KG1 (cell line): Measurements from ENCODE around the gene YTHDC2.

ENCODE experiments used
- DNase-seq: peaks from one replicate; lab custom pipeline; 2025; lab: John Stamatoyannopoulos, UW

Gene YTHDC2

DNA sequence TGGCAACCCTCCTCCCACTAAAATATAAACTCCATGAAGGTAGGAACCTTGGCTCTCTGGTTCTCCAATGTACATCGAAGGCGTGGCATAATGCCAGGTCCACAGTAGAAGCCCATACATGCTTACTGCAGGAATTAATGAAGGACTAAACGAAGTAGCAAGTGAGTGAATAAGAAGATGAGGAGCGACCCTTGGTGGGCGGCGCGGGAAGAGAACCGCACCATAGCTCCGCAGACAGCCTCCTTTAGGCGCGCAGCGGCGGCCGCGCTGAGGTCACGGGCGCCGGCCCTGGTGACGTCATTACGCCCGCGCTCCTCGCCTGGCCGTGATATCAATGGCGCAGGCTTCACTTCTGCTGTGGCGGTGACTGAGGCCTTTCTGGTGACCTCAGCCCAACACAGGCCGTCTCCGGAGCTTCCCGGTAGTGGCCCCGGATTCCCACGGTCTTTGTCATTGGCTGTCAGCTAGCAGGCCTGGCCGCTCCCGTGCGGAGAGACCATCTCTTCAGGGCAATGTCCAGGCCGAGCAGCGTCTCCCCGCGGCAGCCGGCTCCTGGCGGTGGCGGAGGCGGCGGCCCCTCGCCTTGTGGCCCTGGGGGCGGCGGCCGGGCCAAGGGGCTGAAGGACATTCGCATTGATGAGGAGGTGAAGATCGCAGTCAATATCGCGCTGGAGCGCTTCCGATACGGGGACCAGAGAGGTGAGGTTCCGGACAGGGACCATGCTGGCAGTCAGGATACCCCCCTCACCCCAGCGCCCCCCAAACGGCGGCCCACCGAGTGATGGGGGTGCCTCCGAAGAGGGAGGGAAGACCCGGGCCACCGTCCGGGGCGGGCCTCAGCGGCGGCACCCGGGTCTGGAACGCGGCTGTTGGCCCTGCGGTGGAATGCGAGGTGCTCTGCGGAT is at the start of gene YTHDC2:
YTHDC2 (plus strand) TSS at position 311 of the 905 bp plus-strand sequence; CDS start at position 513, 202 bp downstream.
- DNase-seq = peak; percentile 21

DNA sequence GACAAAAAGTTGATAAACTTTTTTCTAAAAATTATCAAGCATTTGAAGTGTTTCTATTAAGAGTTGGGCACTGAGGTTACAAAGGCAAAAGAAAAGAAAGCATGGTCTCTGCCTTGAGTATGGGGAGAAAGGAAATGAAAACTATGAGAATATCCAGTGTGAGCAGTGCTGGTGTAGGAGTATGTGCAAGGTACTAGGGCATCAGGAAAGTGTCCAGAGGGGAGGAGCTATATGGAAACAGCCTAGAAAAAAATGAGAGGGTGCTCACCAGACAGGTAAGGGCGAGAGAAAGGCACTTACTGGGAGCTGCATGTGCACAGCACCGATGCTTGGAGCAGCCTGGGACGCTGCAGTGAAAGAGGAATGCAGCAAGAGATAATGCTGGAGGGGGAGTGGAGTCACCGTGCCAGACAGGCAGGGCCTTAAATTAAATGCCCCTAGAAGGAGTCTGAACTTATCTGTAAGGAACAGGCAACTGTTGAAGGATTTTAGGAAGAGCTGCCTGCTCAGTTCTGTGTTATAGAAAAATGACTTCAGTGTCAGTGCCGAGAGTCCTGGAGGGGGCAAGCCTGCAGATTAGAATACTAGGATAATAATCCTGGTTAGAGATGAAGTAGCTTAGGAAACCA is 39.3 kb upstream of the YTHDC2 start:
- no peak for DNase-seq

DNA sequence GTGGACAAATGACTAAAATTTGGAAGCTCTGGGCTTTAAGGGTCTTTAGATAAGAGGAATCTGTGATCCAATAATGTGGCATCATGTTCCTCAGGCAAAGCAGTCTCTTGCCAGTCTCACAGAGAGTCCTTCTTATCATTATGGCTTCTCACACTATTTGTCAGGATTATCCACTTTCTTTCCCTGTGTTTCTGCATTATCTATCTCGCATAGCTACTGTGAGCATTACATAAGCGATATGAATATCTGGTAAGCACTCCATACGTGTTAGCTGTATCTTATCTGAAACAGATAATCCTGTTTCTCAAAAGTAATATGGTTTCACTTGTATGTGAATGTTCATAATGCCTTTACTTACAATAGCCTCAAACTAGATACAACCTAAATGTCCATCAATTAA is 34.8 kb upstream of the YTHDC2 start:
- no peak for DNase-seq

DNA sequence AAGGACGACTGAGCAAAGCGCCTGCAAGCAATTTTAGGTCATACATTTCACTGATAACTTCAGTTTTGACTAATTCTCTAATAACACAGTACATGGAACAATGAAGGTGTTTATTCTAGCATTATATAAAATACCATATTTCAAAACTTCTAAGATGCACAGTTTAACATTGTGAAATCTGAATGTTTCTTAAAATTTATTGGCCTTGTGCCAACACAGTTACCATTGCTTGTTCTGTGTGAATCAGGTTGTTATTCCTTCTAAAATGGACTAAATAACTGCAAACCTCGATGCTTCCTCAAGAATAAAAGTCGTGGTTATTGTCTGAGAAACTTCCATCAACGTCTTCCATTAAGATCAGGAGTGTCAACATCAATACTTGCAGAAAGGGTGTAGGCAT is 33.3 kb upstream of the YTHDC2 start:
- DNase-seq = no peak

DNA sequence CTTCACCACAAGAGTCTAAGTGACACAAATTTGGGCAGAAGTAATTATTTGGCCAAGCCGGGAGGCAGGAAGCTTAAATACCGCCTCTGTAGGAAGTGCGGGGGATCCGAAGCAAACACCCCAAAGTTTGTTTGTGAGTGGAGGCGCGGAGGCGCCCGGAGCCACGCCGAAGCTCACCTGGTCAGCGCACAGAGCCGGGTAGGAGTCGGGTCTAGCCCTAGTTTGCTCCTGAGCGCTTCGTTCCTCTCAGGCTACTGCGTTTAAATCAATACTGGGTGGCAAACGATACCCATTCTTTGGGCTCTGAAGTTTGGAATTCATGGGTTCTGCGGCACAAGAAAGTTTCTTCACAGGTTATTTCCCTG is 26.1 kb upstream of the YTHDC2 start:
- DNase-seq = no peak

DNA sequence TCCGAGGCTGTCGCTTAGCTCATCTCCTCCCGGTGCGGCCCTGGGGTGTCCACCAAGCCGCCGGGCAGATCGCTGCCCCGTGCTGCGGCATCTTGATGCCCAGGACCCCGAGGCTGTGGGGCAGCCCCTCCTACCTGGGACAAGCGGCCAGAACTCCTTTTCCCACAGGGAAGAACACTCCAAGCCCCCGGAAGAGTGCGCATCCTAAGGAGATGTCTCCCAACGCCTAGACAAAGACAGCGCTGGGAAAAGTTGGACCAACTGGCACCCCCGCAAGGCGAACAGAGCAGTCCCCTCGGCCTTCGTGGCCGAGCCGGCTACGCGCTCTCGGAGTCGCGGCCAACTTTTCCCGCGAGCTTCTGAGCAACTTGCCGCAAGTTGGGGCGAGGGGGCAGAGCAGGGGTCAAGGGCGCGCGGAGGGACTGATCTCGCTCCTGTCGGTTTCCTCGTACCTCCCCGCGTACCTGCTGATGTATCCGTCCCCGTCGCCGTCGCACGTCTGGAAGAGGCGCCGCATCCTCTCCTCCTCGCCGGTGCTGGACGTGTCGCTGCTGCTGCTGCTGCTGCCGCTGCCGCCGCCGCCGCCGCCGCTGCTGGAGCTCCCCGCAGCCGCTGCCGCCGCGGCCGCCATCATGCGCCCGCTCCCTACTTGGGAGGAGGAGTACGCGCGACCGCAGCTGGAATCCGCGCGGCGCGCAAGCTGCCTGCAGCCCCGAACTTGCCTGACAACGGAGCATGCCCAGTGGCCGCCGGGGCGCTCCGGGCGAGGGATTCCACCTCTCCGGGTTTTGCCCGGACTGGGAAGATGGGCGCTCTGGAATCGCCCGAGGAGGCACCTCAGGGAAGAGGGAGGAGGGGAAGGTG is 25.5 kb upstream of the YTHDC2 start, which contains the start of gene MCC:
MCC (minus strand) TSS at position 673 of the 864 bp plus-strand sequence.
- DNase-seq = no peak

DNA sequence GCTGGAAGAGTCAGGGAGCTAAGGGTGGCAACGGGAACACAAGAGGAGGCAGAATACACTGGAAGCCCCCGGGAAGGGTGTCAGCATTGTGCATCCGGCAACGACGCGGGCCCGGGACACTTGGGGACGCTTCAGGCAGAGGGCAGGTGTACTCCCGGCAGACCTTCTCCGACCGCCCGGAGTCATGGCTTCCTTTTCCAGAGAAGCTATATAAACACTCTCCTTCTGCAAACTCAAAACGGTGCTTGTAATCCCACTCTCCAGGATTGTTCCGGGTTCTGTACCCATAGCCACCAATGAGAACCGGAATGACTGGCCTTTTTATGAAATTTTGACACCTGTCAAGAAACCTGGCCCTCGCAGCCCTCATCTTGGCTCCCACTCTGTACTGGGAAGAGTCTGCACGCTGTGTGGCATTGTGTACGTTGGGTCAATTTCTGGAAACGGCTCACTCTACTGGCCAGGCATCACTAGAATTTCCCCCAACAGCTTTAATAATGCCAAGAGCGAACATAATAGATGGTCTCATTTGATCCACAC is 24.8 kb upstream of the YTHDC2 start:
- no peak for DNase-seq

DNA sequence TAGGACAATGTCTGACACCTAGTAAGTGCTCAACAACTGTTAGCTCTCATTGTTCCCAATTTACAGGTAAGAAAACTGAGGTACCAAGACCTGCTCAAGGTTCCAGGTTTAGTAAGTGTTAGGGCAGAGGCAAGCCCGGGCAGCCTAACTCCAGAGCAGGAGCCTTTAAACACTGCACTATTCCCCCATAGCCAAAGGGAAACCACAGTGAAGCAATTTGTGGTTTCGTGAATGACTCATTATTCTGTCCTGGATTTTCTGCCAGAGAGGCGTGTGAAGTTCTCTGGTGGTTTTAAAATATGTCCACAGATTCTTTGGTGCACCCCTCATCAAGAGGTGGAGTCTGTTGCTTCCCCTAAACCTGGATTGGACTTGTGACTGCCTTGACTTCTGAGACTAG is 24.2 kb upstream of the YTHDC2 start:
- no peak for DNase-seq

DNA sequence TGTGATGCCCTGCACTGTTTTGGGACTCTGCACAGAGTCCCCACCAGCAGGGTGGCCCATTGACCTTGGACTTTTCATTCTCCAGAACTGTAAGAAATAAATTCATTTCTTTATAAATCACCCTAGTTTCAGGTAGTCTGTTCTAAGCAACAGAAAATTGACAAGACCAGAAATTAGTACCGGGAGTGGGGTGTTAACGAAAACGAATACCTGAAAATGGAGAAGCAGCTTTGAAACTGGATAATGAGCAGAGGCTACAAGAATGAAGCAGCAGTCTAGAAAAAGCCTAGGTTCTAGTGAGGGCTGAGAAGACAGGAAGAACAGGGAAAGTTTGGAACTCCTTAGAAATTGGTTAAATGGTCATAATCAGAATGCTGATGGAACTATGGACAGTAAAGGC is 23.2 kb upstream of the YTHDC2 start:
- DNase-seq = no peak

DNA sequence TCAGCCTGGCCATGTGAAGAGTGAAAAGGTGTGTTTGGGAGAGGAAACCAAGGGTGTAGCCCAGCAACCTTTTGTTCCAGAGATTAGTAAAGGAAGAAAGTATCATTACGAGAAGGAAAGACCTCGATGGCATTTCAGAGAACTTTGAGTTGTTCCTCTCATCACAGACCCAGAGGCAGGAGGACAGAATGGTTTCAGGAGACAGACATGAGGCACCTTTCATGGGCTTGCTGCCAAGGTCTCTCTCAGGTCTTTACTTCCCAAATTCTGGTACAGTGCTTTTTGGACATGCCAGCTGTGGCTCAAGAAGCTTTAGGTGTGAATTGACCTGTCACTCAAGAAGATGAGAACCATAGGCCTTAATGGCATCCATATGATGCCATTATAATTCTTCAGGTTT is 22.5 kb upstream of the YTHDC2 start:
- DNase-seq = no peak

DNA sequence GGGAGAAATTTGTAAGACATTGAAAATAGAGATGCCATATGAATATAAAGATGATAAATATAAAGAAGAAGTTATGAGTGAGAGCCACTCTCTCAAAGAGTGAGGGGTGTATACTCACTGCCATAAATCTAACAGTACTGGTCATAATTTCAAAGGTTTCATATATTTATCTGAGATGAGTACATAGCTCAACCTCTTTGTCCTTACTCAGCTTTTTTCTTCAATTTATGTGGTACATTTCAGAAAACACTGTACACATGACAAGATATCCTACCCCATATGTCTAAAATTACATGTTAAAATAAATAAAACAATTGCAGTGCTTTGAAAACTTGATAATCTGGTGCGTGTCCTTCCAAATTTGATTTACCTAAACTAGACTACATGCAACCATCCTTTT is 20.0 kb upstream of the YTHDC2 start:
- no peak for DNase-seq

DNA sequence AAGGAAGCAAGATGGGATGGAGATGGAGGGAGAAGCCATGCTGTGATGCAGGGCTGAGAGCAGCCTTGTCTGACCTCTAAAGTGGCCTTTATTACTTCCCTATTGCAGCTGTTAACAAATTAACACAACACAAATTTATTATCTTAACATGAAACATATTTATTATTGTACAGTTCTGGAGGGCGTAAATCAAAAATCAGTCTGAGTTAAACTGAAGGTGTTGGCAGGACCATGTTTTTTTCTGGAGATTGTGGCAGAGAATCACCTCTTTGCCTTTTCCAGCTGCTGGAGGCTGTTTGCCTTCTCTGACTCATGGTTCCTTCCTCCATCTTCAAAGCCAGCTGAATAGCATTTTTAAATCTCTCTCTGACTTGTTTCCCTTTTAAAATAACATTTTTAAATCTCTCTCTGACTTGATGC is 18.1 kb upstream of the YTHDC2 start:
- DNase-seq = no peak

DNA sequence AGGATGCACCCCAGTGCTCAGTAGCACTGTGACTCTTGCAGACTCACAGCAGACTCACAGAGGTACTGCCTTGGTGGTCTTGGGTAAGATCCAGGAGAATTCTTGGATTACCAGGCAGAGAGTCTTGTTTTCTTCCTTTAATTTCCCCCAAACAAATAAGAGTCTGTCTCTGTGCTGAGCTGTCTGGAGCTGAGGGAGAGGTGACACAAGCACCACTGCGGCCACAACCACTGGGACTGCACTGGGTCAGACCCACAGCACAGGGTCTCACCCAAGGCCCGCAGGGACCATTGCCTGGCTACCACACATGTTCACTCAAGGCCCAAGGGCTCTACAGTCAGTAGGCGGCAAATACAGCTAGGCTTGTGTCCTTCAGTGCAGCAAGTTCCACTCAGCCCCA is 11.4 kb upstream of the YTHDC2 start:
- no peak for DNase-seq

DNA sequence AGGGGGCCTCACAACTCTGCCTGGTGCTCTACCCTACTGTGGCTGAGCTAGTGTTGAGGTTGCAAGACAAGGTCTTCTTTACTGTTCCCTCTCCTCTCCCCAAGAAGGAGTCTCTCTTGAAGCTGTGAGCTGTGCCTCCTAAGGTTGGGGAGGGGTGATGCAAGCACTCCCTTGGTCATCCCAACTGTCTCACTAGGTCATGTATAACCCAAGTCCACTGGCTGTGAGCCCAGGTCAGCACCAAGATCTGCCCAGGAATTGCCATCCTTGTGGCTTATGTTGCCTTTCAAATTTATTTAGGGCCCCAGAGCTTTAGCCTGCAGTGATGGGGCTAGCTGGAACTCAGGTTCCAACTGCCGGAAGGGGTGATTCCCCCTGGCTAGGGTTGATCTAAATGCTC is 10.3 kb upstream of the YTHDC2 start:
- no peak for DNase-seq

DNA sequence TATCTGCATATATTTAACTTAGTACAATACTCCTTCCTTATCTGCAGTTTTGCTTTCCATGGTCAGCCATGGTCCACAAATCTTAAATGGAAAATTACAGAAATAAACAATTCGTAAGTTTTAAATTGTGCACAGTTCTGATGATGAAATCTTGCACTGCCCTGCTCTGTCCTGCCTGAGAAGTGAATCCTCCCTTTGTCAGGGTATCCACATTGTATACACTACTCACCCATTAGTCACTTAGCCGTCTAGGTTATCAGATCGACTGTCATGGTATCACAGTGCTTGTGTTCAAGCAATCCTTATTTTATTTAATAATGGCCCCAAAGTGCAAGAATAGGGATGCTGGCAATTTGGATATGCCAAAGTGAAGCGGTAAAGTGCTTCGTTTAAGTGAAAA is 8.3 kb upstream of the YTHDC2 start:
- no peak for DNase-seq

DNA sequence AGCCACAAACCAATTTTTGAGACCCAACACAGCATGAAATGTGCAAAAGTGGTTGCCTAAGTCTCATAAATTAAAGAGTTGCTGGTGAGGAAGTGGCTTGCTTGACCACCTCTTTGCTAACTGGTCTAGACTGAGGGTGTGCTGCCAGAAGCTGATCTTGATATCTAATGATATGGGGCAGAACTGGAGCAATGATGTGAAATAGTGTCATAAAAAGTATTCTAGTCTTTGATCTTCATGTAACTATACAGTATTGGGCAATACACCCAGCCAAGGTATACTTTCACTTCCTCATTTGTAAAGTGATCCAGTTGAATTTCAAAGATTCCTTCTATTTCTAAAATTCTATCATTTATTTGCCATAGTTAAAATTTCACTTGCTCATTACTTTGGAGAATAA is 5.9 kb upstream of the YTHDC2 start:
- no peak for DNase-seq

DNA sequence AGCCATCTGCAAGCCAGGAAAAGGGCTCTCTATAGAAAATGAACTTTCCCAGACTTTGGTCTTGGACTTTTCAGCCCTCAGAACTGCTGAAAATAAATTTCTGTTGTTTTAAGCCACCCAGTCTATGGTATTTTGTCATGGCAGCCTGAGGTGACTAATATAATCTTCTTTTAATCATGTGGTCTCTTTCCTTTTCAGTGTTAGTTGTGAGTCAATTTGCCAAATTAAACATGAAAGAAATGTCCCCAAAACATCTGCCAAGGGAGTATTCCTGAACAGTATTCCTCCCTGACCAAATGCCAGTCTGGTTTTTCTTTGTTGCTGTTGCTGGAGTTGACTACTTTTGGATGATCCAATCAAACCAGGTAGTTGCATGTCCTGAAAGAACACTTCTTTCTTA is 4.7 kb upstream of the YTHDC2 start:
- DNase-seq = no peak

DNA sequence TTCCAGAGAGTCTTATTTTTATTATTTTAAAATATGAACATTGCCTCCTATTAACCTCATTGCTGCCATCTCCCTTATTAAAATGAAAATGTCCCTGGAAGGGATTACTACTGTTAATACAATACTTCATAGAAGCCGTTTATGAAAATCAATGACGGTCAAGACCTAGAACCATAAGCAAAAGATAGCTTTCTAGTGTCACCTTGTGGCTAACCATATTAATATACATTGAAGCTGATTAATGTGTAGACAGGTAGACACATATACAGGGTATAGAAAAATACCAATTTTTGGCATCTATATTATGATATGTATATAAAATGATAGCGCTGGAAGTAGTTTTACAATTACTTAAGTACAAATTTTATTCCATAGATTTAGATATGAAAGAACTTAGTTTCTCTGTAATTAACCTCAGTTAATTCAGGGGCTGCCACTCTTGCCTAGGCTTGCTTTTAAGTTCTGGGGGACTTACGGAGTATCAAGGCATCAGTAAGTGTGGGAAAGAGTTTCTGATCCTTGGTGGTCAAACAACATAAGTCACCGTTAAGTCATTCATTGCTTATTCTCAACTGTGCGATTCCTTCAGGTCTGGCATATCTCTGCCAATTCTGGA is 2.5 kb upstream of the YTHDC2 start:
- DNase-seq = no peak

DNA sequence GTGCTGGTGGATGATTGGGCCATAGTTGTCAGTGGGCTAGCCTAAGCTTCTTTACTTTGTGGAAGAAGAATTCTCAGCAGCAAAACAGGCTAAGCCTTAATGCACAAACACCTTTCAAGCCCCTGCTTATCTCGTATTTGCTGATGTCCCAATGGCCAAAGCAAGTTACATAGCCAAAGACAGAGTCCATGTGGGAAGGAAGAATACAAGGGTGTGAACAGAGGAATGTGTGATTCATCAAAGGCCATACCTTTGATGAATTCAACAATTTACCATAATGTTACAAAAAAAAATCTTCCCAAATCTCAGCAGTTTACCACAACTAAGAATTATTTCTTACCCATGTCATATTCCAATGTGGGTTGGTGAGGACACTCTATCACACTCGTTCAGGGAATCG is 1.2 kb upstream of the YTHDC2 start:
- DNase-seq = no peak

DNA sequence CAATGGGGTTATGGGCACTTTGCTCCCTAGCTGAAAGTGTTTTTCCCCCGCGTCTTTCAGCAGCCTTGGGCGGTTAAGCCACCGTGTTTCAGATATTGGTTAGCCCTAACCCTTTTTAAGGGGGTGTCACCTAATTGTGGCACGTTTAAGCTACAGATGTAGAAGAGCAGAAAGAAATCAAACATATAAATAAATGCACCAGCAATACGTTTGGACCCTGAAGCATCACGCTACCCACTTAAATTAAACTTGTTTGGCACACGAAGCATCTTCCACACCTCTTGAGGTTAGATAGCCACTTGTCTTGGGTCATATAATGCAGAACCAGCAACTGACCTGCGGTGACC is 768 bp downstream of the YTHDC2 start:
- no peak for DNase-seq

DNA sequence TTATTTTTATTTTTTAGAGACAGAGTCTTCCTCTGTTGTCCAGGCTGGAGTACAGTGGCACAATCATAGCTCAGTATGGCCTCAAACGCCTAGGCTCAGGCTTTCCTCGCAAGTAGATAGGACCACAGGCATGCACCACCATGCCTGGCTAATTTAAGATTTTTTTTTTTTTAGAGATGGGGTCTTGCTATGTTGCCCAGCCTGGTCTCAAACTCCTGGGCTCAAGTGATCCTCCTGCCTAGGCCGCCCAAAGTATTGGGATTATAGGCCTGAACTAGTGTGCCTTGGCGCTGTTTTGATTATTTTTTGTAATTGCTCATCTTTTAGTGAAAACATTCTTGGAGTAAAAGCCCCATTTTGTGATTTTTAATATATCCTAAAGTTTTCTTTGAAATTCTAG is 5.4 kb downstream of the YTHDC2 start:
- DNase-seq = no peak

DNA sequence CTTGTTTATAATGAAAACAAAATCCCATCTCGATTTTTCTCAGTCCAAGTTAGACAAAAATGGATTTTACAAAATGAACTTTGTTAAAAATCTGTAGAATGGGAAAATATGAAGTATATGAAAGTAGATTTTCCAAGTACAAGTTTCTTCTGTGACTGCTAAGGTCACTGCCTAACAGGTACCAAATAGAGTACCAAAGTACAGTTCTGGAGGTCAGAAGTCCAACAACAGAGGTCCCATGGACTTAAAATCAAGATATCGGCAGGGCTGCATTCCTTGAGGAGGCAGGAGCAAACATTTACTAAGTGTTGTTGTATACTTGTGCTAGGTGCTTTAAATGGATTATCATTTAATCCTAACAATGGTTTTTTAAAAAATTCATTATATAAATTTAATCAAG is 5.9 kb downstream of the YTHDC2 start:
- DNase-seq = no peak
